ENCODE data around the gene CCL13.

- no peak for TF ChIP-seq CTCF (conservative IDR thresholded peaks at IDR 0.05; ENCODE audit: low read length)
- TF ChIP-seq EZH2phosphoT487 (IDR thresholded peaks at IDR 0.05; ENCODE audit: borderline replicate concordance): no peak
Observed at GRCh38 chr17:34384822-34385605, 28.7 kb downstream of the CCL13 start.
